ENCODE results near the gene HSD11B1. TPM values are rescaled to one million over a fixed set of nuclear protein-coding genes. Genes with fewer than 3 reads are reported as not detected.

HSD11B1 gene
- total RNA-seq, 1 experiment from 2014 or later: not detected

DNA sequence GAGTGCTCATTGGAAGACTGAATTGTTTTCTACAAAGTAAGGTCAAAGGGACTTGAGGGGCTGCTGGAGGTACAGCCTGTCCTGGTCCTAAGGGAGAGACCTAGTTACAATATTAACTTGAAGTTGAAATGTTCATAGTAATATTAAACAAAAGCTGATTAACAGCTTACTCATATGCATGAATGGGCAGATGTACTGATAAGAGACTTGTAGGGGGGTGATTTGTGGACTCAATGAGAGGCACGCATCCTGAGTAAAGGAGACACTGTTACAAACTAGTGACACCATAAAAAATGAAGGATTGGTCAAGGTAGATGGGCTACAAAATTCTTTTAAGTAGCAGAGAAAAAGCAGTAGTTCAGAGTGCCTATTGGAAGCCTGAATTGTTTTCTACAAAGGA is 2.7 kb downstream of the HSD11B1 start:
- DNase-seq: no peak
- Mint-ChIP-seq H3K4me3 (ENCODE audit: low read depth, unreplicated experiment) (no peak overlapping the region), H3K27me3 (ENCODE audit: unreplicated experiment) (no peaks in the 10 kb centered on the region), H3K9me3 (ENCODE audit: low read depth, unreplicated experiment) (no peaks in the 10 kb centered on the region), H3K36me3 (ENCODE audit: insufficient read depth, unreplicated experiment) (no peaks in the 10 kb centered on the region), H3K27ac (ENCODE audit: unreplicated experiment) (peak overlapping the region; percentile 10), H3K4me1 (ENCODE audit: low read depth, unreplicated experiment) (peaks cover 30% of the 10 kb centered on the region)
- intact Hi-C loops (cut with micrococcal nuclease; ENCODE audit: unreplicated experiment): no loop called here
- TF ChIP-seq, protein P1, sequence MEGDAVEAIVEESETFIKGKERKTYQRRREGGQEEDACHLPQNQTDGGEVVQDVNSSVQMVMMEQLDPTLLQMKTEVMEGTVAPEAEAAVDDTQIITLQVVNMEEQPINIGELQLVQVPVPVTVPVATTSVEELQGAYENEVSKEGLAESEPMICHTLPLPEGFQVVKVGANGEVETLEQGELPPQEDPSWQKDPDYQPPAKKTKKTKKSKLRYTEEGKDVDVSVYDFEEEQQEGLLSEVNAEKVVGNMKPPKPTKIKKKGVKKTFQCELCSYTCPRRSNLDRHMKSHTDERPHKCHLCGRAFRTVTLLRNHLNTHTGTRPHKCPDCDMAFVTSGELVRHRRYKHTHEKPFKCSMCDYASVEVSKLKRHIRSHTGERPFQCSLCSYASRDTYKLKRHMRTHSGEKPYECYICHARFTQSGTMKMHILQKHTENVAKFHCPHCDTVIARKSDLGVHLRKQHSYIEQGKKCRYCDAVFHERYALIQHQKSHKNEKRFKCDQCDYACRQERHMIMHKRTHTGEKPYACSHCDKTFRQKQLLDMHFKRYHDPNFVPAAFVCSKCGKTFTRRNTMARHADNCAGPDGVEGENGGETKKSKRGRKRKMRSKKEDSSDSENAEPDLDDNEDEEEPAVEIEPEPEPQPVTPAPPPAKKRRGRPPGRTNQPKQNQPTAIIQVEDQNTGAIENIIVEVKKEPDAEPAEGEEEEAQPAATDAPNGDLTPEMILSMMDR (IDR thresholded peaks at IDR 0.05; ENCODE audit: unreplicated experiment): no peak
- CTCF ChIA-PET: interaction anchor here (0.6 to 0.8 kb wide), 3 partner anchors 7 to 1241 kb away, joined by 3 read pairs; no protein-coding TSS in a partner anchor
- BruUV-seq (replicated peaks): no TSS peak

DNA sequence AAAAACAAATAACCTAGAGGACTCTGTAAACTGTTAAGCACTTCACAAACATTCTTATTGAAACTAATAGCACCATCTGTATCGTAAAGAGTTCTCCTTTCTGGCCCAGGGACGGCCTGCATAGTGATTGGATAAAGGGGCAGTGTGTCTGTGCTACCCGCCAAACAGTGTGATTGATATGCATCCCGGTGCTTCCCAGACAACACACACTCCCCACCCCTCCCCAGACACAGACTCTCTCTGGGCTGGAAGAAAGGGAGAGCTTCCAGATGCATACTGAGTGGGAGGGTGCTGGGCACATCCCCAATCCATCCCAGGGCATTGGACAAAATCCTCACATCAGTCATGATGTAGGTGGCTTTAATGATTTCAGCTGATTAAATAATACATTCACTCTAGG is 3.7 kb downstream of the HSD11B1 start:
- DNase-seq: no peak
- BruUV-seq (replicated peaks): no TSS peak
- no peak overlapping the region for H3K4me3 Mint-ChIP-seq (ENCODE audit: low read depth, unreplicated experiment)
- intact Hi-C loops (cut with micrococcal nuclease; ENCODE audit: unreplicated experiment): no loop called here
- no peaks in the 10 kb centered on the region for H3K27me3 Mint-ChIP-seq (ENCODE audit: unreplicated experiment)
- CTCF ChIA-PET: interaction anchor here (1.2 kb wide), 1 partner anchor 12 kb away, joined by 3 read pairs; no protein-coding TSS in a partner anchor
- TF ChIP-seq, protein P1 (IDR thresholded peaks at IDR 0.05; ENCODE audit: unreplicated experiment): no peak
- no peak overlapping the region for H3K27ac Mint-ChIP-seq (ENCODE audit: unreplicated experiment)
- peaks cover 30% of the 10 kb centered on the region for H3K4me1 Mint-ChIP-seq (ENCODE audit: low read depth, unreplicated experiment)
- H3K36me3 Mint-ChIP-seq (ENCODE audit: insufficient read depth, unreplicated experiment): no peaks in the 10 kb centered on the region
- no peaks in the 10 kb centered on the region for H3K9me3 Mint-ChIP-seq (ENCODE audit: low read depth, unreplicated experiment)

DNA sequence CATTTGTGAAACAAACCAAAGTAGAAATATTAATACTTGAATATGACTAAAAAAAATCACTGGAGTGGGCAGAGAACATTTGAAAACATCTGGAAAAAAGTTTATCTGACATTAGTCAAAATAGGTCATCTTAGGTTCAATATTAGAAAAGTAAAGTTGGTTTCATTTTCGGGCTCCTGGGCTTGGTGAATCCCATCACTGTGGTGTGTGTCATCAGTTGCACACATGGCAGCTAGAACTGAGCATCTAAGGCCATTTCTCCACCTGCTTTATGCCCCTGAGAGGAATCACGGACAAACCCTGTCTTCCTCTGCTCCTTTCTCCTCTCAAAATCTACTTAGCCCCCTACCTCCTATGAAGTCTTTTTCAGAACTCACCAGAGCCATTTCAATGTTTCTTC is 5.4 kb downstream of the HSD11B1 start:
- CTCF ChIA-PET: no interaction called here
- Mint-ChIP-seq H3K27me3 (ENCODE audit: unreplicated experiment) (no peaks in the 10 kb centered on the region), H3K4me3 (ENCODE audit: low read depth, unreplicated experiment) (no peak overlapping the region), H3K36me3 (ENCODE audit: insufficient read depth, unreplicated experiment) (no peaks in the 10 kb centered on the region), H3K9me3 (ENCODE audit: low read depth, unreplicated experiment) (no peaks in the 10 kb centered on the region), H3K27ac (ENCODE audit: unreplicated experiment) (no peak overlapping the region), H3K4me1 (ENCODE audit: low read depth, unreplicated experiment) (peaks cover 39% of the 10 kb centered on the region)
- intact Hi-C loops (cut with micrococcal nuclease; ENCODE audit: unreplicated experiment): loop anchor here (5.0 kb wide), 1 partner anchor 37 kb away; no protein-coding TSS in a partner anchor
- TF ChIP-seq, protein P1 (IDR thresholded peaks at IDR 0.05; ENCODE audit: unreplicated experiment): no peak
- DNase-seq: no peak
- BruUV-seq (replicated peaks): no TSS peak

DNA sequence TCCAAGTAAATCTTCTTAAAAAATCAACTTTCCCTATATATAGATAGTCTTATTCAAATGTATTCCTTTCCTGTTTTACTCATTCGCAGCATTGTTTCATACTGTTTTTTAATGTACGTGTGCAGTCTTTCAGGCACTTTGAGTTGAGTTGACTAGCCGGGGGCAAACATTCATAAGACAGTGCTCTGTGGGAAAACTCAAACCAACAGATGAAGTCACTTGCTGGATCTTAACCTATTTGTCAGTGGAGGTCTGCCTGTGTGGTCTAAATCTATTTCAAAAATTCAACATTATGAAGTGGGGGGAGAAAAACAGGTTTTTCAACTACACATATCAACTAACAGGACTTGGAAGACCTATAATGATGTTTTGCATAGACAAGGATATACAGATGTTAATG is 6.2 kb downstream of the HSD11B1 start:
- TF ChIP-seq, protein P1 (IDR thresholded peaks at IDR 0.05; ENCODE audit: unreplicated experiment): no peak
- Mint-ChIP-seq H3K36me3 (ENCODE audit: insufficient read depth, unreplicated experiment) (no peaks in the 10 kb centered on the region), H3K4me1 (ENCODE audit: low read depth, unreplicated experiment) (peaks cover 47% of the 10 kb centered on the region), H3K27me3 (ENCODE audit: unreplicated experiment) (no peaks in the 10 kb centered on the region), H3K27ac (ENCODE audit: unreplicated experiment) (no peak overlapping the region), H3K9me3 (ENCODE audit: low read depth, unreplicated experiment) (no peaks in the 10 kb centered on the region), H3K4me3 (ENCODE audit: low read depth, unreplicated experiment) (no peak overlapping the region)
- no peak for DNase-seq
- CTCF ChIA-PET: no interaction called here
- intact Hi-C loops (cut with micrococcal nuclease; ENCODE audit: unreplicated experiment): loop anchor here (5.0 kb wide), 1 partner anchor 36 kb away; no protein-coding TSS in a partner anchor
- BruUV-seq (replicated peaks): no TSS peak

Measured in Calu3 (cell line).